Activated naive CD8-positive, alpha-beta T cell treated with anti-CD3 and anti-CD28 coated beads for 36 hours (primary cell): ENCODE results near the gene DOCK2. TPM values are rescaled to one million over a fixed set of nuclear protein-coding genes. Genes with fewer than 3 reads are reported as not detected.
"Not testable (repeated sequence)": the region's sequence is repeated elsewhere in the genome, so short reads cannot be mapped to it uniquely, and the experiment has no call there.

Experiments
- DNase-seq: peaks from one replicate; pipeline ENCODE4 v3.0.0; 2021
- H3K27ac Mint-ChIP-seq: one replicate; pipeline ENCODE4 v1.8.0; 2022; ENCODE audit warnings: mild to moderate bottlenecking, moderate library complexity, mixed read lengths
- H3K27me3 Mint-ChIP-seq: one replicate; pipeline ENCODE4 v1.8.0; 2022; ENCODE audit warnings: mild to moderate bottlenecking, mixed read lengths
- H3K36me3 Mint-ChIP-seq: one replicate; pipeline ENCODE4 v1.8.0; 2021; ENCODE audit warnings: mild to moderate bottlenecking, mixed read lengths
- H3K4me1 Mint-ChIP-seq: one replicate; pipeline ENCODE4 v1.8.0; 2021; ENCODE audit warnings: mixed read lengths
- H3K4me3 Mint-ChIP-seq: one replicate; pipeline ENCODE4 v1.8.0; 2022; ENCODE audit warnings: mild to moderate bottlenecking, moderate library complexity, mixed read lengths
- H3K9me3 Mint-ChIP-seq: one replicate; pipeline ENCODE4 v1.8.0; 2022; ENCODE audit warnings: mixed read lengths
- total RNA-seq, 2 experiments: library from RNA; stranded (reverse); gene quantifications; one replicate each; pipeline ENCODE4 v1.2.3, GENCODE V29; 2021

Gene DOCK2
- total RNA-seq: 100 to 1,000 TPM; 149 TPM

GRCh38 chr5:169637085-169637548 is at the start of gene DOCK2:
TSS of gene DOCK2 (plus strand) at chr5:169637275. CDS start at chr5:169637327, 52 bp downstream.
- peaks cover 42% of the 10 kb centered on the region for H3K4me1 Mint-ChIP-seq
- H3K9me3 Mint-ChIP-seq: peaks cover 12% of the 10 kb centered on the region
- peaks cover 42% of the 10 kb centered on the region for H3K36me3 Mint-ChIP-seq
- DNase-seq: peak; percentile 78
- H3K27ac Mint-ChIP-seq: peak within 1 kb of the TSS; percentile 95
- H3K4me3 Mint-ChIP-seq: peak within 1 kb of the TSS; percentile 94
- no peaks in the 10 kb centered on the region for H3K27me3 Mint-ChIP-seq

GRCh38 chr5:169590602-169591001 is 46.5 kb upstream of the DOCK2 start:
- Mint-ChIP-seq H3K9me3 (no peaks in the 10 kb centered on the region), H3K4me1 (peaks cover 10% of the 10 kb centered on the region)

GRCh38 chr5:169591636-169592035 is 45.4 kb upstream of the DOCK2 start:
- H3K27ac Mint-ChIP-seq: no peak overlapping the region
- no peak for DNase-seq
- no peaks in the 10 kb centered on the region for H3K9me3 Mint-ChIP-seq
- peaks cover 3% of the 10 kb centered on the region for H3K4me1 Mint-ChIP-seq
- H3K4me3 Mint-ChIP-seq: no peak overlapping the region
- no peaks in the 10 kb centered on the region for H3K27me3 Mint-ChIP-seq
- H3K36me3 Mint-ChIP-seq: peaks cover 39% of the 10 kb centered on the region

More at GRCh38 chr5:169590602-169591001, 46.5 kb upstream of the DOCK2 start:
- H3K4me3 Mint-ChIP-seq: no peak overlapping the region
- peaks cover 47% of the 10 kb centered on the region for H3K36me3 Mint-ChIP-seq
- no peak overlapping the region for H3K27ac Mint-ChIP-seq
- H3K27me3 Mint-ChIP-seq: no peaks in the 10 kb centered on the region
- no peak for DNase-seq

GRCh38 chr5:169592937-169593650 is 44.0 kb upstream of the DOCK2 start:
- no peak overlapping the region for H3K4me3 Mint-ChIP-seq
- no peaks in the 10 kb centered on the region for H3K9me3 Mint-ChIP-seq
- no peak overlapping the region for H3K27ac Mint-ChIP-seq
- no peaks in the 10 kb centered on the region for H3K4me1 Mint-ChIP-seq
- peaks cover 44% of the 10 kb centered on the region for H3K36me3 Mint-ChIP-seq
- no peaks in the 10 kb centered on the region for H3K27me3 Mint-ChIP-seq
- no peak for DNase-seq

- no peak overlapping the region for H3K4me3 Mint-ChIP-seq
- H3K36me3 Mint-ChIP-seq: peaks cover 41% of the 10 kb centered on the region
- no peaks in the 10 kb centered on the region for H3K9me3 Mint-ChIP-seq
- no peak for DNase-seq
- no peak overlapping the region for H3K27ac Mint-ChIP-seq
- no peaks in the 10 kb centered on the region for H3K27me3 Mint-ChIP-seq
- no peaks in the 10 kb centered on the region for H3K4me1 Mint-ChIP-seq
Measured at GRCh38 chr5:169595172-169595820, 41.8 kb upstream of the DOCK2 start.

- Mint-ChIP-seq H3K27ac (no peak overlapping the region), H3K27me3 (no peaks in the 10 kb centered on the region), H3K36me3 (peaks cover 38% of the 10 kb centered on the region), H3K4me3 (no peak overlapping the region), H3K9me3 (no peaks in the 10 kb centered on the region), H3K4me1 (no peaks in the 10 kb centered on the region)
- no peak for DNase-seq
Measured at GRCh38 chr5:169599451-169599850, 37.6 kb upstream of the DOCK2 start.

- Mint-ChIP-seq H3K27ac (no peak overlapping the region), H3K36me3 (peaks cover 40% of the 10 kb centered on the region), H3K4me3 (no peak overlapping the region), H3K4me1 (no peaks in the 10 kb centered on the region), H3K9me3 (no peaks in the 10 kb centered on the region), H3K27me3 (no peaks in the 10 kb centered on the region)
- no peak for DNase-seq
Measured at GRCh38 chr5:169602535-169602934, 34.5 kb upstream of the DOCK2 start.

GRCh38 chr5:169606279-169606678 is 30.8 kb upstream of the DOCK2 start:
- Mint-ChIP-seq H3K27ac (no peak overlapping the region), H3K9me3 (peaks cover 6% of the 10 kb centered on the region), H3K4me1 (no peaks in the 10 kb centered on the region), H3K36me3 (peaks cover 24% of the 10 kb centered on the region), H3K27me3 (peaks cover 6% of the 10 kb centered on the region), H3K4me3 (no peak overlapping the region)
- DNase-seq: no peak

GRCh38 chr5:169607882-169608281 is 29.2 kb upstream of the DOCK2 start:
- no peak overlapping the region for H3K27ac Mint-ChIP-seq
- H3K36me3 Mint-ChIP-seq: peaks cover 16% of the 10 kb centered on the region
- no peaks in the 10 kb centered on the region for H3K4me1 Mint-ChIP-seq
- H3K9me3 Mint-ChIP-seq: peaks cover 6% of the 10 kb centered on the region
- H3K27me3 Mint-ChIP-seq: peaks cover 12% of the 10 kb centered on the region
- H3K4me3 Mint-ChIP-seq: no peak overlapping the region
- no peak for DNase-seq

- peaks cover 6% of the 10 kb centered on the region for H3K9me3 Mint-ChIP-seq
- peaks cover 17% of the 10 kb centered on the region for H3K27me3 Mint-ChIP-seq
- no peaks in the 10 kb centered on the region for H3K4me1 Mint-ChIP-seq
- no peak for DNase-seq
- H3K4me3 Mint-ChIP-seq: no peak overlapping the region
- peaks cover 6% of the 10 kb centered on the region for H3K36me3 Mint-ChIP-seq
- no peak overlapping the region for H3K27ac Mint-ChIP-seq
Measured at GRCh38 chr5:169609716-169610115, 27.4 kb upstream of the DOCK2 start.

GRCh38 chr5:169610606-169611005 is 26.5 kb upstream of the DOCK2 start:
- Mint-ChIP-seq H3K9me3 (peaks cover 6% of the 10 kb centered on the region), H3K27ac (no peak overlapping the region), H3K36me3 (peaks cover 3% of the 10 kb centered on the region), H3K4me1 (no peaks in the 10 kb centered on the region), H3K4me3 (no peak overlapping the region), H3K27me3 (peaks cover 17% of the 10 kb centered on the region)
- no peak for DNase-seq

- H3K9me3 Mint-ChIP-seq: peaks cover 10% of the 10 kb centered on the region
- no peaks in the 10 kb centered on the region for H3K4me1 Mint-ChIP-seq
- peaks cover 17% of the 10 kb centered on the region for H3K27me3 Mint-ChIP-seq
- H3K4me3 Mint-ChIP-seq: no peak overlapping the region
- H3K27ac Mint-ChIP-seq: no peak overlapping the region
- no peak for DNase-seq
- no peaks in the 10 kb centered on the region for H3K36me3 Mint-ChIP-seq
Measured at GRCh38 chr5:169615561-169615960, 21.5 kb upstream of the DOCK2 start.

GRCh38 chr5:169624307-169624706 is 12.8 kb upstream of the DOCK2 start:
- H3K27me3 Mint-ChIP-seq: peaks cover 15% of the 10 kb centered on the region
- not testable (repeated sequence) for H3K4me3 Mint-ChIP-seq, DNase-seq, H3K27ac Mint-ChIP-seq, H3K4me1 Mint-ChIP-seq, H3K36me3 Mint-ChIP-seq, H3K9me3 Mint-ChIP-seq

- Mint-ChIP-seq H3K4me1 (peaks cover 4% of the 10 kb centered on the region), H3K27me3 (peaks cover 9% of the 10 kb centered on the region), H3K36me3 (peaks cover 2% of the 10 kb centered on the region), H3K9me3 (peaks cover 4% of the 10 kb centered on the region), H3K27ac (no peak overlapping the region), H3K4me3 (no peak overlapping the region)
- DNase-seq: no peak
Measured at GRCh38 chr5:169626779-169627178, 10.3 kb upstream of the DOCK2 start.

GRCh38 chr5:169627551-169627950 is 9.5 kb upstream of the DOCK2 start:
- DNase-seq: no peak
- Mint-ChIP-seq H3K27ac (no peak overlapping the region), H3K36me3 (peaks cover 2% of the 10 kb centered on the region), H3K4me1 (peaks cover 4% of the 10 kb centered on the region), H3K27me3 (peaks cover 9% of the 10 kb centered on the region), H3K9me3 (peaks cover 4% of the 10 kb centered on the region), H3K4me3 (no peak overlapping the region)

- Mint-ChIP-seq H3K36me3 (no peaks in the 10 kb centered on the region), H3K4me3 (no peak overlapping the region), H3K27me3 (peaks cover 7% of the 10 kb centered on the region), H3K4me1 (peaks cover 4% of the 10 kb centered on the region), H3K27ac (no peak overlapping the region), H3K9me3 (peaks cover 2% of the 10 kb centered on the region)
- DNase-seq: no peak
Measured at GRCh38 chr5:169628892-169629291, 8.2 kb upstream of the DOCK2 start.
